GM12874 (cell line): ENCODE measurements around the gene ERC1.

Experiments used
- CTCF ChIP-seq: IDR thresholded peaks from 2 replicates; pipeline ENCODE4 v1.5.1; 2011; ENCODE audit warnings: low read depth, mild to moderate bottlenecking, control low read depth, low read length, moderate library complexity; ENCODE audit not compliant: insufficient read depth

The ERC1 gene

GRCh38 chr12:1344245-1344644, 353.2 kb downstream of the ERC1 start:
- no peak for TF ChIP-seq CTCF

DNA sequence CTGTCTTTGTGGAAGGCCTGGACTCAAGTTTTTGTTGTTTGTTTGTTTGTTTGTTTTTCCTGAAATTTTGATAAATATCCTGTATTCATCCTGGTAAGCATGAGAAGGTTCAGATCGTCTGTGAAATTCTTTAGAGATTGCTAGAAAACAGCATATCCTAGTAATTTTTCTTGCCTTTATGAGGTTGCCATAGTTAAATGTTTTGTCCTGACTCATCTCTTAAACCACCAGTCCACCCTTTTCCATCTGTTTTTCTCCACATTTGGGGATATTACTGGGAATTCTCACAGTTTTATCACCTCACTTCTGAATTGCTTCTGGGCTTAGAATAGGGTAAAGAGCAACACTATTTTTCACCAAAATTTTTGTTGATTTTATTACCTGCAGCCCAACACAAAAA, 355.1 kb downstream of the ERC1 start:
- no peak for TF ChIP-seq CTCF

- no peak for TF ChIP-seq CTCF
Observed at GRCh38 chr12:1347294-1347693, 356.3 kb downstream of the ERC1 start.

GRCh38 chr12:1348606-1349005, 357.6 kb downstream of the ERC1 start:
- TF ChIP-seq CTCF, result no peak

DNA sequence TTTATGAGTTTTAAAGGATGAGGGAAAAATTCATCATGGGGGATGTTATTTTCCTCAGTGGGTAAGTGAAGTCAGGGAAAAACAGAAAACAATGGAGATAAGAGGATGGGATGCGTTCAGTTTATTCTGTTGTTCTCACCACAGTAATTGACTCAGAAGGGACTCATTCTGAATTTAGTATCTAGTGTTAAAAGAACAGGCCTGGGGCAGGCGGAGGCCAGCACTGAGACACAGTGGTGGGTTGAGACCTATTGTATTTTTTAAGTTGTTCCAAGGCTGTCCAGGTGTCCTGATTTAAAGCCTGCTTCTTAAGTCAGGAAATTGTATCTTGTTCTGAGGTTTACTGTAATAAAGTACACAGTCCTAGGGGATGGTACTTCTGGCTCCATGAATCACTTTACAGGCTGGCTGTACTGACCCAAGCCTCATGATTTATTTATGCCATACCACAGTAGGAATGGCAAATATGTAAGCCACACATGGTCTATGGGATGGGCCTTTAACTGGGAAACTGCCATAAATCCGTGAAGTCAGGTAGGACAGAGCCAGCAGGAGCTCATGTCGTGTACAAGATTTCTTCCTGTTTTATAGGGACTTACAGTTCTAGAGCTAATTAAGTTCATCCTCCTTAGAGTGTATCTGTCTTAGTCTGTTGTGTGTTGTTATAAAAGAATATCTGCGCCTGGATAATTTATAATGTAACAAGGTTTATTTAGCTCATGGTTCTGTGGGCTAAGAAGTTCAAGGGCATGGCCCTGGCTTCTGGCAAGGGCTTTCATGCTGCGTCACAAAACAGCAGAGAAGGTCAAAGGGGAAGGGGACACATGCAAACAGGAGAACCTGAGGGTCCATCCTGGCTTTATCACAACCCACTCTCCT, 359.3 kb downstream of the ERC1 start:
- no peak for TF ChIP-seq CTCF

DNA sequence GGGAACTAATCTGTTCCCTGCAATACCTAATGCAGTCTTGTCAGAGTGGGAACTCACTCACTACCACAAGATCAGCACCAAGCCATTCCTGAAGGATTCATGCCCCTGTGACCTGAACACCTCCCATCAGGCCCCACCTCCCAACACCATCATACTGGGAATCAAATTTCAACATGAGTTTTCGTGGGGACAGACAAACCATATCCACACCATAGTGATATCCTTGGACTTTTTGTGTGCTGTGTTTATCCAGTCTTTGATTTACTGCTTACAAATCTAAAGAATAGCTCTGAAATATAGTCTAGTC, 359.9 kb downstream of the ERC1 start:
- TF ChIP-seq CTCF, result no peak

DNA sequence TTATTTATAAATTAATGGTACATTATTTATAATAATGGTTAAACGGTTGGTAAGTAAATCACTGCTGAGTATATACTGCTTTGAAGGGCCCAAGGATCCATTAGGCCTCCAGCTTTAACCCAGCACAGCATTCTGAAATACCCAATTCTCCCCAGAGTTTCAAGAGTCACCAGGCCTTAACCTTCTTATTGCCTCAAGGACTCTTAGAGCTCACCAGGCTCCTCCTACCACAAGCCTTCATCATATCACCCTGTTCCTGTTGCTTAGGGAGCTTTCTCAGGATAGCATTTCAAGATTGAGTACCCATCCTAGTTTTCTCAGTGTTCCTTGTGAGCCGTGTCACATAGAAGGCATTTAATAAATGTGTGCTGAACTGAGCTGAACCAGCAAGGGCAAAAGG, 360.9 kb downstream of the ERC1 start:
- TF ChIP-seq CTCF, result no peak
